Measurements from ENCODE around the gene FNDC3B. TPM values are rescaled to one million over a fixed set of nuclear protein-coding genes. Genes with fewer than 3 reads are reported as not detected.

FNDC3B gene
- total and polyA plus RNA-seq, 2 donors, result 11.0 to 11.9 TPM

GRCh38 chr3:172223870-172224269 is 184.5 kb downstream of the FNDC3B start:
- no peaks in the 10 kb centered on the region for H3K9me3 ChIP-seq (ENCODE audit: control insufficient read depth in 2 of 2, insufficient read depth in 1 of 2, low read length in 1 of 2)
- no peak overlapping the region for H3K27ac ChIP-seq (ENCODE audit: low read depth in 1 of 2, low read length in 1 of 2)
- H3K36me3 ChIP-seq (ENCODE audit: control insufficient read depth in 2 of 2, insufficient read depth in 2 of 2, low read length in 1 of 2), result no peaks in the 10 kb centered on the region
- no peak for DNase-seq (ENCODE audit: low read depth in 6 of 9, low spot score in 9 of 9)
- no peaks in the 10 kb centered on the region for H3K27me3 ChIP-seq (ENCODE audit: control insufficient read depth in 2 of 2, insufficient read depth in 1 of 2, low read length in 1 of 2)
- H3K4me1 ChIP-seq (ENCODE audit: control insufficient read depth in 2 of 2, insufficient read depth in 2 of 2, low read length in 2 of 2), result no peaks in the 10 kb centered on the region
- no peak overlapping the region for H3K4me3 ChIP-seq (ENCODE audit: low read length in 2 of 2)
- WGBS, result 96% methylated on average over 4 of the region's 4 CpGs

- Histone ChIP-seq H3K27me3 (ENCODE audit: control insufficient read depth in 2 of 2, insufficient read depth in 1 of 2, low read length in 1 of 2) (no peaks in the 10 kb centered on the region), H3K27ac (ENCODE audit: low read depth in 1 of 2, low read length in 1 of 2) (no peak overlapping the region), H3K9me3 (ENCODE audit: control insufficient read depth in 2 of 2, insufficient read depth in 1 of 2, low read length in 1 of 2) (no peaks in the 10 kb centered on the region), H3K4me3 (ENCODE audit: low read length in 2 of 2) (no peak overlapping the region), H3K36me3 (ENCODE audit: control insufficient read depth in 2 of 2, insufficient read depth in 2 of 2, low read length in 1 of 2) (no peaks in the 10 kb centered on the region), H3K4me1 (ENCODE audit: control insufficient read depth in 2 of 2, insufficient read depth in 2 of 2, low read length in 2 of 2) (no peaks in the 10 kb centered on the region)
- WGBS, result 97% methylated on average over 7 of the region's 7 CpGs
- no peak for DNase-seq (ENCODE audit: low read depth in 6 of 9, low spot score in 9 of 9)
Observed at GRCh38 chr3:172224560-172225214, 185.3 kb downstream of the FNDC3B start.

GRCh38 chr3:172225215-172225707 is 185.9 kb downstream of the FNDC3B start:
- no peak overlapping the region for H3K4me3 ChIP-seq (ENCODE audit: low read length in 2 of 2)
- no peaks in the 10 kb centered on the region for H3K36me3 ChIP-seq (ENCODE audit: control insufficient read depth in 2 of 2, insufficient read depth in 2 of 2, low read length in 1 of 2)
- no peaks in the 10 kb centered on the region for H3K27me3 ChIP-seq (ENCODE audit: control insufficient read depth in 2 of 2, insufficient read depth in 1 of 2, low read length in 1 of 2)
- no peak overlapping the region for H3K27ac ChIP-seq (ENCODE audit: low read depth in 1 of 2, low read length in 1 of 2)
- no peaks in the 10 kb centered on the region for H3K4me1 ChIP-seq (ENCODE audit: control insufficient read depth in 2 of 2, insufficient read depth in 2 of 2, low read length in 2 of 2)
- no peak for DNase-seq (ENCODE audit: low read depth in 6 of 9, low spot score in 9 of 9)
- 87% methylated on average over 5 of the region's 5 CpGs for WGBS
- no peaks in the 10 kb centered on the region for H3K9me3 ChIP-seq (ENCODE audit: control insufficient read depth in 2 of 2, insufficient read depth in 1 of 2, low read length in 1 of 2)

- no peaks in the 10 kb centered on the region for H3K27me3 ChIP-seq (ENCODE audit: control insufficient read depth in 2 of 2, insufficient read depth in 1 of 2, low read length in 1 of 2)
- no peaks in the 10 kb centered on the region for H3K9me3 ChIP-seq (ENCODE audit: control insufficient read depth in 2 of 2, insufficient read depth in 1 of 2, low read length in 1 of 2)
- H3K27ac ChIP-seq (ENCODE audit: low read depth in 1 of 2, low read length in 1 of 2), result no peak overlapping the region
- no peaks in the 10 kb centered on the region for H3K4me1 ChIP-seq (ENCODE audit: control insufficient read depth in 2 of 2, insufficient read depth in 2 of 2, low read length in 2 of 2)
- no peaks in the 10 kb centered on the region for H3K36me3 ChIP-seq (ENCODE audit: control insufficient read depth in 2 of 2, insufficient read depth in 2 of 2, low read length in 1 of 2)
- H3K4me3 ChIP-seq (ENCODE audit: low read length in 2 of 2), result no peak overlapping the region
- WGBS, result 97% methylated on average over 5 of the region's 5 CpGs
- DNase-seq (ENCODE audit: low read depth in 6 of 9, low spot score in 9 of 9), result no peak
Observed at GRCh38 chr3:172226831-172227230, 187.5 kb downstream of the FNDC3B start.

GRCh38 chr3:172227340-172228035 is 188.1 kb downstream of the FNDC3B start:
- Histone ChIP-seq H3K4me1 (ENCODE audit: control insufficient read depth in 2 of 2, insufficient read depth in 2 of 2, low read length in 2 of 2) (no peaks in the 10 kb centered on the region), H3K27me3 (ENCODE audit: control insufficient read depth in 2 of 2, insufficient read depth in 1 of 2, low read length in 1 of 2) (no peaks in the 10 kb centered on the region), H3K4me3 (ENCODE audit: low read length in 2 of 2) (no peak overlapping the region), H3K9me3 (ENCODE audit: control insufficient read depth in 2 of 2, insufficient read depth in 1 of 2, low read length in 1 of 2) (no peaks in the 10 kb centered on the region), H3K36me3 (ENCODE audit: control insufficient read depth in 2 of 2, insufficient read depth in 2 of 2, low read length in 1 of 2) (no peaks in the 10 kb centered on the region), H3K27ac (ENCODE audit: low read depth in 1 of 2, low read length in 1 of 2) (no peak overlapping the region)
- 98% methylated on average over 3 of the region's 3 CpGs for WGBS
- DNase-seq (ENCODE audit: low read depth in 6 of 9, low spot score in 9 of 9), result no peak

GRCh38 chr3:172228036-172228415 is 188.6 kb downstream of the FNDC3B start:
- Histone ChIP-seq H3K27ac (ENCODE audit: low read depth in 1 of 2, low read length in 1 of 2) (no peak overlapping the region), H3K9me3 (ENCODE audit: control insufficient read depth in 2 of 2, insufficient read depth in 1 of 2, low read length in 1 of 2) (no peaks in the 10 kb centered on the region), H3K36me3 (ENCODE audit: control insufficient read depth in 2 of 2, insufficient read depth in 2 of 2, low read length in 1 of 2) (no peaks in the 10 kb centered on the region), H3K4me1 (ENCODE audit: control insufficient read depth in 2 of 2, insufficient read depth in 2 of 2, low read length in 2 of 2) (no peaks in the 10 kb centered on the region), H3K4me3 (ENCODE audit: low read length in 2 of 2) (no peak overlapping the region), H3K27me3 (ENCODE audit: control insufficient read depth in 2 of 2, insufficient read depth in 1 of 2, low read length in 1 of 2) (no peaks in the 10 kb centered on the region)
- no peak for DNase-seq (ENCODE audit: low read depth in 6 of 9, low spot score in 9 of 9)
- WGBS, result 71% methylated on average over 2 of the region's 2 CpGs

GRCh38 chr3:172229462-172229861 is 190.1 kb downstream of the FNDC3B start:
- WGBS, result 98% methylated on average over 1 of the region's 1 CpG
- no peaks in the 10 kb centered on the region for H3K27me3 ChIP-seq (ENCODE audit: control insufficient read depth in 2 of 2, insufficient read depth in 1 of 2, low read length in 1 of 2)
- no peak overlapping the region for H3K27ac ChIP-seq (ENCODE audit: low read depth in 1 of 2, low read length in 1 of 2)
- no peaks in the 10 kb centered on the region for H3K4me1 ChIP-seq (ENCODE audit: control insufficient read depth in 2 of 2, insufficient read depth in 2 of 2, low read length in 2 of 2)
- H3K9me3 ChIP-seq (ENCODE audit: control insufficient read depth in 2 of 2, insufficient read depth in 1 of 2, low read length in 1 of 2), result no peaks in the 10 kb centered on the region
- DNase-seq (ENCODE audit: low read depth in 6 of 9, low spot score in 9 of 9), result no peak
- no peaks in the 10 kb centered on the region for H3K36me3 ChIP-seq (ENCODE audit: control insufficient read depth in 2 of 2, insufficient read depth in 2 of 2, low read length in 1 of 2)
- no peak overlapping the region for H3K4me3 ChIP-seq (ENCODE audit: low read length in 2 of 2)

- Histone ChIP-seq H3K27me3 (ENCODE audit: control insufficient read depth in 2 of 2, insufficient read depth in 1 of 2, low read length in 1 of 2) (no peaks in the 10 kb centered on the region), H3K27ac (ENCODE audit: low read depth in 1 of 2, low read length in 1 of 2) (no peak overlapping the region), H3K36me3 (ENCODE audit: control insufficient read depth in 2 of 2, insufficient read depth in 2 of 2, low read length in 1 of 2) (no peaks in the 10 kb centered on the region), H3K4me1 (ENCODE audit: control insufficient read depth in 2 of 2, insufficient read depth in 2 of 2, low read length in 2 of 2) (no peaks in the 10 kb centered on the region), H3K9me3 (ENCODE audit: control insufficient read depth in 2 of 2, insufficient read depth in 1 of 2, low read length in 1 of 2) (no peaks in the 10 kb centered on the region), H3K4me3 (ENCODE audit: low read length in 2 of 2) (no peak overlapping the region)
- no peak for DNase-seq (ENCODE audit: low read depth in 6 of 9, low spot score in 9 of 9)
- 97% methylated on average over 8 of the region's 8 CpGs for WGBS
Observed at GRCh38 chr3:172231318-172231901, 192.0 kb downstream of the FNDC3B start.

- no peaks in the 10 kb centered on the region for H3K4me1 ChIP-seq (ENCODE audit: control insufficient read depth in 2 of 2, insufficient read depth in 2 of 2, low read length in 2 of 2)
- DNase-seq (ENCODE audit: low read depth in 6 of 9, low spot score in 9 of 9), result no peak
- WGBS, result 83% methylated on average over 3 of the region's 3 CpGs
- H3K9me3 ChIP-seq (ENCODE audit: control insufficient read depth in 2 of 2, insufficient read depth in 1 of 2, low read length in 1 of 2), result no peaks in the 10 kb centered on the region
- no peaks in the 10 kb centered on the region for H3K27me3 ChIP-seq (ENCODE audit: control insufficient read depth in 2 of 2, insufficient read depth in 1 of 2, low read length in 1 of 2)
- no peaks in the 10 kb centered on the region for H3K36me3 ChIP-seq (ENCODE audit: control insufficient read depth in 2 of 2, insufficient read depth in 2 of 2, low read length in 1 of 2)
- no peak overlapping the region for H3K4me3 ChIP-seq (ENCODE audit: low read length in 2 of 2)
- no peak overlapping the region for H3K27ac ChIP-seq (ENCODE audit: low read depth in 1 of 2, low read length in 1 of 2)
Observed at GRCh38 chr3:172232579-172233212, 193.3 kb downstream of the FNDC3B start.

Measured in thymus (tissue), 11 donors.